K562 (cell line): Measurements from ENCODE around the gene NPPC.

Source experiments
- ARHGAP35 ChIP-seq: fragments of 450-650 bp; IDR thresholded peaks from 2 replicates; pipeline ENCODE4 v1.6.1; 2018; ENCODE audit not compliant: partially characterized antibody
- GTF2E2 ChIP-seq: fragments of 200-800 bp; sonication (Bioruptor generic); IDR thresholded peaks from 2 replicates; pipeline ENCODE4 v1.6.1; 2016; ENCODE audit warnings: missing genetic modification characterization, missing compliant biosample characterization
- PHB2 ChIP-seq: fragments of 450-650 bp; IDR thresholded peaks from 2 replicates; pipeline ENCODE4 v1.6.1; 2017; ENCODE audit warnings: low read depth
- POLR3G ChIP-seq: IDR thresholded peaks from 2 replicates; pipeline ENCODE4 v1.6.1; 2011; ENCODE audit not compliant: insufficient read length, insufficient replicate concordance; ENCODE audit errors: extremely low read depth
- POU5F1 ChIP-seq: fragments of 150-350 bp; IDR thresholded peaks from 2 replicates; pipeline ENCODE4 v1.6.1; 2014; ENCODE audit warnings: borderline replicate concordance, low read length, low read depth, mild to moderate bottlenecking; ENCODE audit not compliant: partially characterized antibody
- RAD21 ChIP-seq, 2 experiments: fragments of 250-450 bp in 1 of 2; fragments of 450-650 bp in 1 of 2; sonication (Bioruptor Pico) in 1 of 2; formaldehyde crosslinking in 1 of 2; IDR thresholded peaks in 1 of 2; conservative IDR thresholded peaks in 1 of 2; 2 replicates each; pipeline versions ENCODE4 v1.4.0 to v1.8.0; 2020 to 2022; ENCODE audit warnings: mild to moderate bottlenecking in 2 of 2, moderate library complexity in 1 of 2
- SAP30 ChIP-seq: fragments of 200-600 bp; sonication (generic); IDR thresholded peaks from 2 replicates; pipeline ENCODE4 v1.6.1; 2012; ENCODE audit warnings: borderline replicate concordance, low read depth, mild to moderate bottlenecking, moderate library complexity, low read length, control low read depth, inconsistent platforms; ENCODE audit not compliant: insufficient read depth, poor library complexity, severe bottlenecking
- SP1 ChIP-seq: sonication (generic); formaldehyde crosslinking; IDR thresholded peaks from 2 replicates; pipeline ENCODE4 v1.8.1; 2022; ENCODE audit warnings: mild to moderate bottlenecking, missing genetic modification reagents
- SREBF1 ChIP-seq: fragments of 150-350 bp; IDR thresholded peaks from 2 replicates; pipeline ENCODE4 v1.6.1; 2014; ENCODE audit warnings: antibody characterized with exemption, low read depth, low read length, borderline replicate concordance
- TBP ChIP-seq: optimal IDR thresholded peaks from 2 replicates; pipeline ENCODE3; 2011; ENCODE audit warnings: low read depth, low read length, improper control_type of control experiment
- TF ChIP-seq, protein P1 (sequence below), 3 experiments: IDR thresholded peaks in 2 of 3; conservative IDR thresholded peaks in 1 of 3; 2 replicates each; pipeline ENCODE4 v1.5.1; 2011 to 2012; ENCODE audit warnings: low read length in 3 of 3, mild to moderate bottlenecking in 3 of 3, control low read depth in 2 of 3, improper control_type of control experiment in 1 of 3, inconsistent platforms in 1 of 3, low read depth in 1 of 3, mixed read lengths in 1 of 3, moderate library complexity in 1 of 3; ENCODE audit not compliant: insufficient read depth in 2 of 3
- TF ChIP-seq, protein P2 (sequence below): sonication (generic); formaldehyde crosslinking; IDR thresholded peaks from 2 replicates; pipeline ENCODE4 v1.8.1; 2023; ENCODE audit warnings: mild to moderate bottlenecking, missing genetic modification reagents

DNA sequence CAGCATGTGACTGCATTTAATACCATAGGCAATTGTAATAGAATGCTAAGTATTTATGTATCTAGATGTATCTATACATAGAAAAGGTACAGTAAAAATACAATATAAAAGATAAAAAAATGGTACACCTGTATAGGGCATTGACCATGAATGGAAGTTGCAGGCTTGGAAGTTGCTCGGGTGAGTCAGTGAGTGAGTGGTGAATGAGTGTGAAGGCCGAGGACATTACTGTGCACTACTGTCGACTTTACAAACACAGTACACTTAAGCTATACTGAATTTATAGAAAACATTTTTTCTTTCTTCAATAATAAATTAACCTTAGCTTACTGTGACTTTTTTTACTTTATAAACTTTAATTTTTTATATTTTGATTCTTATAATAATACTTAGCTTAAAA is 44.3 kb upstream of the NPPC start:
- TF ChIP-seq SP1, result no peak
- no peak for TF ChIP-seq TBP
- TF ChIP-seq RAD21 (CRISPR knock-in tag; conservative IDR thresholded peaks at IDR 0.05 in 1 of 2, IDR thresholded peaks at IDR 0.05 in 1 of 2), result no peak
- TF ChIP-seq, protein P1, sequence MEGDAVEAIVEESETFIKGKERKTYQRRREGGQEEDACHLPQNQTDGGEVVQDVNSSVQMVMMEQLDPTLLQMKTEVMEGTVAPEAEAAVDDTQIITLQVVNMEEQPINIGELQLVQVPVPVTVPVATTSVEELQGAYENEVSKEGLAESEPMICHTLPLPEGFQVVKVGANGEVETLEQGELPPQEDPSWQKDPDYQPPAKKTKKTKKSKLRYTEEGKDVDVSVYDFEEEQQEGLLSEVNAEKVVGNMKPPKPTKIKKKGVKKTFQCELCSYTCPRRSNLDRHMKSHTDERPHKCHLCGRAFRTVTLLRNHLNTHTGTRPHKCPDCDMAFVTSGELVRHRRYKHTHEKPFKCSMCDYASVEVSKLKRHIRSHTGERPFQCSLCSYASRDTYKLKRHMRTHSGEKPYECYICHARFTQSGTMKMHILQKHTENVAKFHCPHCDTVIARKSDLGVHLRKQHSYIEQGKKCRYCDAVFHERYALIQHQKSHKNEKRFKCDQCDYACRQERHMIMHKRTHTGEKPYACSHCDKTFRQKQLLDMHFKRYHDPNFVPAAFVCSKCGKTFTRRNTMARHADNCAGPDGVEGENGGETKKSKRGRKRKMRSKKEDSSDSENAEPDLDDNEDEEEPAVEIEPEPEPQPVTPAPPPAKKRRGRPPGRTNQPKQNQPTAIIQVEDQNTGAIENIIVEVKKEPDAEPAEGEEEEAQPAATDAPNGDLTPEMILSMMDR (IDR thresholded peaks at IDR 0.05 in 2 of 3, conservative IDR thresholded peaks at IDR 0.05 in 1 of 3; ENCODE audit: insufficient read depth in 2 of 3, low read depth in 1 of 3, low read length in 3 of 3), result no peak
- no peak for TF ChIP-seq POU5F1
- TF ChIP-seq, protein P2, sequence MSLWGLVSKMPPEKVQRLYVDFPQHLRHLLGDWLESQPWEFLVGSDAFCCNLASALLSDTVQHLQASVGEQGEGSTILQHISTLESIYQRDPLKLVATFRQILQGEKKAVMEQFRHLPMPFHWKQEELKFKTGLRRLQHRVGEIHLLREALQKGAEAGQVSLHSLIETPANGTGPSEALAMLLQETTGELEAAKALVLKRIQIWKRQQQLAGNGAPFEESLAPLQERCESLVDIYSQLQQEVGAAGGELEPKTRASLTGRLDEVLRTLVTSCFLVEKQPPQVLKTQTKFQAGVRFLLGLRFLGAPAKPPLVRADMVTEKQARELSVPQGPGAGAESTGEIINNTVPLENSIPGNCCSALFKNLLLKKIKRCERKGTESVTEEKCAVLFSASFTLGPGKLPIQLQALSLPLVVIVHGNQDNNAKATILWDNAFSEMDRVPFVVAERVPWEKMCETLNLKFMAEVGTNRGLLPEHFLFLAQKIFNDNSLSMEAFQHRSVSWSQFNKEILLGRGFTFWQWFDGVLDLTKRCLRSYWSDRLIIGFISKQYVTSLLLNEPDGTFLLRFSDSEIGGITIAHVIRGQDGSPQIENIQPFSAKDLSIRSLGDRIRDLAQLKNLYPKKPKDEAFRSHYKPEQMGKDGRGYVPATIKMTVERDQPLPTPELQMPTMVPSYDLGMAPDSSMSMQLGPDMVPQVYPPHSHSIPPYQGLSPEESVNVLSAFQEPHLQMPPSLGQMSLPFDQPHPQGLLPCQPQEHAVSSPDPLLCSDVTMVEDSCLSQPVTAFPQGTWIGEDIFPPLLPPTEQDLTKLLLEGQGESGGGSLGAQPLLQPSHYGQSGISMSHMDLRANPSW (CRISPR knock-in tag), result no peak
- TF ChIP-seq ARHGAP35, result no peak
- no peak for TF ChIP-seq POLR3G
- no peak for TF ChIP-seq PHB2
- no peak for TF ChIP-seq SREBF1
- no peak for TF ChIP-seq SAP30
- TF ChIP-seq GTF2E2 (tag), result no peak
